HEK293 (cell line): ENCODE data around the gene HTT.

Source experiments
- CTCF ChIP-seq: fragments of 450-650 bp; formaldehyde crosslinking; IDR thresholded peaks from 2 replicates; pipeline ENCODE4 v1.5.1; 2016; ENCODE audit warnings: missing biosample characterization, missing genetic modification characterization
- ZBTB26 ChIP-seq: fragments of 450-650 bp; formaldehyde crosslinking; optimal IDR thresholded peaks from 2 replicates; pipeline ENCODE3; 2016; ENCODE audit warnings: missing biosample characterization, mild to moderate bottlenecking, missing genetic modification characterization
- ZNF10 ChIP-seq: fragments of 450-650 bp; formaldehyde crosslinking; IDR thresholded peaks from 2 replicates; pipeline ENCODE4 v1.5.1; 2017; ENCODE audit warnings: missing biosample characterization, missing genetic modification characterization
- ZNF521 ChIP-seq: fragments of 450-650 bp; formaldehyde crosslinking; IDR thresholded peaks from 2 replicates; pipeline ENCODE4 v1.5.1; 2017; ENCODE audit warnings: missing biosample characterization, mild to moderate bottlenecking, missing genetic modification characterization

GRCh38 chr4:3034231-3034630 lies 40.2 kb upstream of the HTT start:
- TF ChIP-seq CTCF (tag by site-specific recombination) = no peak
- no peak for TF ChIP-seq ZBTB26 (tag by site-specific recombination)
- no peak for TF ChIP-seq ZNF10 (tag by site-specific recombination)
- no peak for TF ChIP-seq ZNF521 (tag by site-specific recombination)
